Immature natural killer cell (primary cell): ENCODE results near the gene MSH4. TPM values are rescaled to one million over a fixed set of nuclear protein-coding genes. Genes with fewer than 3 reads are reported as not detected.
"Not testable (repeated sequence)": the region's sequence is repeated elsewhere in the genome, so short reads cannot be mapped to it uniquely, and the experiment has no call there.

Experiments
- DNase-seq, 3 donors: peaks; one replicate each; pipeline ENCODE4 v3.0.0; 2022; ENCODE audit warnings: mixed read lengths in 1 of 3
- H3K27ac Mint-ChIP-seq, 6 donors: one replicate each; pipeline ENCODE4 v1.8.0; 2020; ENCODE audit warnings: mixed read lengths in 6 of 6, mild to moderate bottlenecking in 5 of 6, inconsistent platforms in 4 of 6, moderate library complexity in 3 of 6
- H3K27me3 Mint-ChIP-seq, 3 donors: one replicate each; pipeline ENCODE4 v1.8.0; 2020 to 2021; ENCODE audit warnings: low read depth in 3 of 3, mild to moderate bottlenecking in 3 of 3, mixed read lengths in 3 of 3, moderate library complexity in 3 of 3, inconsistent platforms in 1 of 3
- H3K36me3 Mint-ChIP-seq, 3 donors: one replicate each; pipeline ENCODE4 v1.8.0; 2020; ENCODE audit warnings: mixed read lengths in 3 of 3, inconsistent platforms in 2 of 3, mild to moderate bottlenecking in 2 of 3
- H3K4me1 Mint-ChIP-seq, 2 donors: one replicate each; pipeline ENCODE4 v1.8.0; 2020; ENCODE audit warnings: inconsistent platforms in 2 of 2, mild to moderate bottlenecking in 2 of 2, mixed read lengths in 2 of 2, moderate library complexity in 1 of 2
- H3K4me3 Mint-ChIP-seq, 5 donors: one replicate each; pipeline ENCODE4 v1.8.0; 2020; ENCODE audit warnings: mild to moderate bottlenecking in 5 of 5, mixed read lengths in 5 of 5, inconsistent platforms in 3 of 5, moderate library complexity in 3 of 5
- H3K9me3 Mint-ChIP-seq, 6 donors: one replicate each; pipeline ENCODE4 v1.8.0; 2020; ENCODE audit warnings: mild to moderate bottlenecking in 6 of 6, mixed read lengths in 6 of 6, inconsistent platforms in 4 of 6, moderate library complexity in 3 of 6
- polyA plus RNA-seq, 3 donors: library from polyadenylated mRNA; unstranded; fragments of 300-500 nt; fragmentation: Illumina TruSeq; gene quantifications; one replicate each; pipeline ENCODE4 v1.2.3, GENCODE V29; 2021

MSH4 gene
- polyA plus RNA-seq, 3 donors from 2014 or later, result not detected

GRCh38 chr1:75908717-75909152 is 112.1 kb downstream of the MSH4 start:
- Mint-ChIP-seq H3K36me3 (no peaks in the 10 kb centered on the region), H3K4me1 (no peaks in the 10 kb centered on the region), H3K9me3 (peaks cover 5 to 21% (median 13%) of the 10 kb centered on the region in 6 donors), H3K27ac (no peak overlapping the region), H3K27me3 (peaks cover 0 to 5% (median 3%) of the 10 kb centered on the region in 3 donors), H3K4me3 (no peak overlapping the region)
- DNase-seq, result no peak

- Mint-ChIP-seq H3K4me1 (no peaks in the 10 kb centered on the region), H3K27ac (no peak overlapping the region), H3K27me3 (peaks cover 2 to 9% (median 4%) of the 10 kb centered on the region in 3 donors), H3K9me3 (peaks cover 0 to 1% (median 0%) of the 10 kb centered on the region in 6 donors), H3K4me3 (no peak overlapping the region), H3K36me3 (no peaks in the 10 kb centered on the region)
- no peak for DNase-seq
Observed at GRCh38 chr1:75916834-75917233, 120.2 kb downstream of the MSH4 start.

DNA sequence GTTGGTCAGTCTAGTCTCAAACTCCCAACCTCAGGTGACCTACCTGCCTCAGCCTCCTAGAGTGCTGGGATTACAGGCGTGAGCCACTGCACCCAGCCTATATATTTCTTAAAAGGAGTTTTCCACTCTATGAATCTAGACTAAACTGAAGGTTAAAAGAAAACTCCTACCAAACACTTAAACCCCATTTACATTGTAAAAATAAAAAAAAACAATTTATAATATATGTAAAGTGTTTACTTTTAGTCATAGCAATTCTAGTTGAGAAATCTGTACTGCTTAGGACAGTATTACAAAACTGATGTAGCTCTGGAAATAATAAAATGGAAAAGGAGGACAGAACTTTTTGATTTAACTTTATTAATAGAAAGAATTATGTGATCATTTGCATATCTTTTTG is 126.0 kb downstream of the MSH4 start:
- peaks cover 0 to 3% (median 0%) of the 10 kb centered on the region in 3 donors for H3K27me3 Mint-ChIP-seq
- no peak overlapping the region for H3K4me3 Mint-ChIP-seq
- H3K9me3 Mint-ChIP-seq, result peaks cover 0 to 9% (median 0%) of the 10 kb centered on the region in 6 donors
- no peak for DNase-seq
- no peaks in the 10 kb centered on the region for H3K4me1 Mint-ChIP-seq
- H3K27ac Mint-ChIP-seq, result no peak overlapping the region
- no peaks in the 10 kb centered on the region for H3K36me3 Mint-ChIP-seq

DNA sequence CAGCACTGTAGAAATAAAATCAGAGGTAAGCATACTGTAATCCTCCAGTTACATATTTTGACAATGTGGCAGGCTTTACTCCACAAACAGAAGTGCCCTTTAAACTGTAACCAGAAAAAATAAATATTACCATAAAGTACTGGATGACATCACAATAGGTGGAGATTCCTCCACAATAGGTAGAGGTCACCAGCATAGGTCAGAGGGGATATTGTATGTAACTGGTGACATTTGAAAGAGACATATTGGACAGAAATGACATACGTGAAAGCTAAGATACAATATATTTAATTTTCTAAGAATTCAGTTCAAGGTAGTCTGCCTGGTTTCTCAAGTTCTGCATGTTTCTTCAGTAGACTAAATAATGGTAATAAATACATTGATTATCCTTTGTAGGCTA is 135.6 kb downstream of the MSH4 start, which contains the start of gene ASB17:
Gene ASB17 (minus strand): TSS at position 101 of the 400 bp plus-strand sequence. CDS start 113 bp downstream, outside the sequence.
- no peaks in the 10 kb centered on the region for H3K27me3 Mint-ChIP-seq
- no peak within 1 kb of the TSS for H3K4me3 Mint-ChIP-seq
- H3K36me3 Mint-ChIP-seq, result no peaks in the 10 kb centered on the region
- DNase-seq, result no peak
- H3K9me3 Mint-ChIP-seq, result peaks cover 0 to 7% (median 2%) of the 10 kb centered on the region in 6 donors
- H3K27ac Mint-ChIP-seq, result no peak within 1 kb of the TSS
- H3K4me1 Mint-ChIP-seq, result no peaks in the 10 kb centered on the region

DNA sequence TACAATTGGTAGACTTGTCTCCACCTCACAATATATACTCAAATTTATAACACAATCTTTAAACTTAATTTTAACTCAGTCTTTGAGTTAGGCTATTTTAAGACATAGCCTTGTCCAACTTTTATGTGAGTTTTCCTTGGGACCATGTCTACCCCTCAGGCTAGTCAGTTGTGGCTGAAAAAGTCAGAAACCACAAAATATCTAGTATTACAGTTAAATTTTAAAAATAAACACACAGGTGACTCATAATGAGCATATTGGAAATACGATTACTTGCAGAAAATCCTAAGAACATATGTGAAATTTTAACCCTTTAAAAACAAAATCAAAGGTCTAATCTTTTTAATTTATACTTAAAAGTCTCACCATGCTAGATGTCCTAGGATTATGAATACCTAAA is 140.4 kb downstream of the MSH4 start:
- no peak for DNase-seq
- H3K4me1 Mint-ChIP-seq, result no peaks in the 10 kb centered on the region
- peaks cover 0 to 2% (median 0%) of the 10 kb centered on the region in 3 donors for H3K27me3 Mint-ChIP-seq
- peaks cover 0 to 5% (median 0%) of the 10 kb centered on the region in 6 donors for H3K9me3 Mint-ChIP-seq
- H3K27ac Mint-ChIP-seq, result no peak overlapping the region
- H3K36me3 Mint-ChIP-seq, result no peaks in the 10 kb centered on the region
- H3K4me3 Mint-ChIP-seq, result no peak overlapping the region

DNA sequence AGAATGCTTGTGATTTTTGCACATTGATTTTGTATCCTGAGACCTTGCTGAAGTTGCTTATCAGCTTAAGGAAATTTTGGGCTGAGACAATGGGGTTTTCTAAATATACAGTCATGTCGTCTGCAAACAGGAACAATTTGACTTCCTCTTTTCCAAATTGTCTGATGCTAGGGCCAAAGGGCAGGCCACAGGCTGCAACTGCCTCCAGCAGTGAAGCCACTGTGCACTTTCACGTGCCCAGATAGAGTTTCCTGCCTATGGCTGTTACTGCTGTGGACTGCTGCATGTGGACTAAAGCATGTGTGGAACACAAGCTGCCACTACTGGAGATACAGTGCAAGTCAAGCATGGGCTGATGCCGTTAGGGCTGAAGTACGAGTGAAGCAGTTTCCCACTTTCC is 146.4 kb downstream of the MSH4 start:
- not testable (repeated sequence) for H3K27ac Mint-ChIP-seq, H3K27me3 Mint-ChIP-seq, DNase-seq, H3K4me3 Mint-ChIP-seq, H3K36me3 Mint-ChIP-seq, H3K4me1 Mint-ChIP-seq
- H3K9me3 Mint-ChIP-seq, result peaks cover 4 to 23% (median 9%) of the 10 kb centered on the region in 6 donors

- Mint-ChIP-seq H3K4me3 (no peak overlapping the region), H3K4me1 (no peaks in the 10 kb centered on the region), H3K27me3 (peaks cover 2 to 6% (median 2%) of the 10 kb centered on the region in 3 donors), H3K36me3 (no peaks in the 10 kb centered on the region), H3K9me3 (peaks cover 0 to 13% (median 5%) of the 10 kb centered on the region in 6 donors), H3K27ac (no peak overlapping the region)
- no peak for DNase-seq
Observed at GRCh38 chr1:75950176-75950575, 153.5 kb downstream of the MSH4 start.

DNA sequence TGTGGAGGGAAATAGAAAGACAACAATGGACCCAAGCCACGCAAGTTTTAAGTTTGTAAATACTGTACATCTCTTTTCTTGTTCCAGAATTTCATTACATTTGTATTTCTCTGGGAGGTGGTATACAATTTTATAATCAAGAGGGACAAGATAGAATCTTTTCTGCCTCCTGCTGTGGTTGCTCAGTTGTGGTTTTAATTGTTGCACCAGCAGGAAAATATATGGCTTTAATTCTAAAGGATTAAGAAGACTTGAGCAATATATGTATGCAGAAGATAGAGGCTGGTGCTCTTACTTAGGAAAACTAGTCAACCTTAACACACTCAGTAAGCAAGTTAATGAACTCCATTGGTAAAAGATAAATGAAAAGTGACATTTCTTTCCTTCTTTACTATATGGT is 155.3 kb downstream of the MSH4 start:
- Mint-ChIP-seq H3K4me3 (no peak overlapping the region), H3K4me1 (no peaks in the 10 kb centered on the region), H3K36me3 (no peaks in the 10 kb centered on the region), H3K27ac (no peak overlapping the region), H3K9me3 (peaks cover 0 to 2% (median 0%) of the 10 kb centered on the region in 6 donors), H3K27me3 (peaks cover 0 to 2% (median 2%) of the 10 kb centered on the region in 3 donors)
- DNase-seq, result no peak

- no peak for DNase-seq
- Mint-ChIP-seq H3K9me3 (peaks cover 0 to 5% (median 0%) of the 10 kb centered on the region in 6 donors), H3K4me1 (no peaks in the 10 kb centered on the region), H3K27me3 (peaks cover 0 to 2% (median 0%) of the 10 kb centered on the region in 3 donors), H3K27ac (no peak overlapping the region), H3K4me3 (no peak overlapping the region), H3K36me3 (no peaks in the 10 kb centered on the region)
Observed at GRCh38 chr1:75953461-75953860, 156.8 kb downstream of the MSH4 start.

GRCh38 chr1:75954586-75954985 is 157.9 kb downstream of the MSH4 start:
- no peak for DNase-seq
- H3K4me3 Mint-ChIP-seq, result no peak overlapping the region
- H3K36me3 Mint-ChIP-seq, result no peaks in the 10 kb centered on the region
- H3K27me3 Mint-ChIP-seq, result no peaks in the 10 kb centered on the region
- H3K4me1 Mint-ChIP-seq, result no peaks in the 10 kb centered on the region
- H3K9me3 Mint-ChIP-seq, result peaks cover 0 to 3% (median 0%) of the 10 kb centered on the region in 6 donors
- H3K27ac Mint-ChIP-seq, result no peak overlapping the region

Other genes with a start within 250 kb of the MSH4 start
- gene SLC44A5, start 185.8 kb upstream of the MSH4 start, polyA plus RNA-seq, result under 1 TPM in 2 of 3 donors, not detected in 1; 0.25 to 0.88 TPM
- gene ACADM, start 72.2 kb upstream of the MSH4 start, polyA plus RNA-seq, result 10 to 100 TPM; 32.8 to 44.1 (median 43.6) TPM
- 1 to 10 TPM; 1.5 to 9.4 (median 4.3) TPM for gene RABGGTB, start 10.6 kb upstream of the MSH4 start, polyA plus RNA-seq
- gene ASB17, start 135.5 kb downstream of the MSH4 start, polyA plus RNA-seq, result not detected